Activated naive CD8-positive, alpha-beta T cell treated with anti-CD3 and anti-CD28 coated beads, Interleukin-2, amount 50 U/mL, for 24 hours (primary cell): ENCODE data around the gene REPIN1.

Experiments
- ATAC-seq: fragments of 150-1000 bp; cut with Tn5 transposase; one replicate; pipeline ENCODE4 v1.10.0; 2021
- DNase-seq: peaks from one replicate; pipeline ENCODE4 v3.0.0; 2021
- H3K27ac Mint-ChIP-seq: one replicate; pipeline ENCODE4 v1.8.0; 2021; ENCODE audit warnings: mild to moderate bottlenecking, mixed read lengths
- H3K27me3 Mint-ChIP-seq: one replicate; pipeline ENCODE4 v1.8.0; 2021; ENCODE audit warnings: mixed read lengths
- H3K36me3 Mint-ChIP-seq: one replicate; pipeline ENCODE4 v1.8.0; 2021; ENCODE audit warnings: low read depth, mixed read lengths
- H3K4me1 Mint-ChIP-seq: one replicate; pipeline ENCODE4 v1.8.0; 2021; ENCODE audit warnings: mixed read lengths
- H3K4me3 Mint-ChIP-seq: one replicate; pipeline ENCODE4 v1.8.0; 2021; ENCODE audit warnings: mild to moderate bottlenecking, moderate library complexity, mixed read lengths
- H3K9me3 Mint-ChIP-seq: one replicate; pipeline ENCODE4 v1.8.0; 2021; ENCODE audit warnings: mixed read lengths

REPIN1 gene

DNA sequence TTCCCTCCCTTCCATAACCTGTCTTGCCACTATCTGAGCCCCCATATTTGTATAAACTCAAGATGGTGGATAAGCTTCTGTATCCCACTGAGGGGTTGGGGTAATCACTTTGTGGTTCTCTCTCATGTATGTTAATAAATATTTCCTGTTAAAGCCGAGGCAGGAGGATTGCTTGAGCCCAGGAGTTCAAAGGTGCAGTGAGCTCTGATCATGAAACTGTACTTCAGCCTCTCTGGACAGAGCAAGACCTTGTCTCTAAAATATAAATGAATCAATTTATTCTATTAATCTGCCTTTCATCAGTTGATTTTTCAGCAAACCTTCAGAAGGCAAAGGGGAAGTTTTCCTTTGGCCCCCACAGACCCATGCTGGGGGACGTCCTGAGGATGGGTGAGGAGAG lies 25.4 kb upstream of the REPIN1 start:
- Mint-ChIP-seq H3K4me1 (peaks cover 9% of the 10 kb centered on the region), H3K9me3 (no peaks in the 10 kb centered on the region), H3K27me3 (peaks cover 46% of the 10 kb centered on the region), H3K4me3 (no peak overlapping the region), H3K27ac (no peak overlapping the region), H3K36me3 (no peaks in the 10 kb centered on the region)
- no peak for ATAC-seq
- no peak for DNase-seq

GRCh38 chr7:150344299-150344698 lies 24.3 kb upstream of the REPIN1 start:
- Mint-ChIP-seq H3K4me1 (peaks cover 9% of the 10 kb centered on the region), H3K27ac (no peak overlapping the region), H3K27me3 (peaks cover 46% of the 10 kb centered on the region), H3K9me3 (no peaks in the 10 kb centered on the region), H3K4me3 (no peak overlapping the region), H3K36me3 (no peaks in the 10 kb centered on the region)
- DNase-seq (no peak), ATAC-seq (no peak)

DNA sequence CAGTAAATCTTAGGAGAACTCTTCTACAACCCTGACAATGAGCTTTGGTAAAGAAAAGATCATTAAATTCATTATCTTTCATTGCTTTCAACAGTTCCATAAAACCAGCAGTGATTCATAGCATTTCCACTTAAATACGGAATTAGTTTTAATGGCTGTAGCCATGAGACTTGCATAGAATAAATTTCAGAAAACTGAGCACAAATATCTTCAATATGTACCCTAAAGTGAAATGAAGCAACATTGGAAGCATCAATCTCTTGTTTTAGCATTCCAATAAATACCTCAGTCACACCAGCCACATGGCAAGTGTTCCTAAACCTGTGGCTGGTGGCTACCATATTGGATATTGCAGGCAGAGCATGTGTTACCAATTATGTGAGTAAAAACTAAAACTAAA lies 23.6 kb upstream of the REPIN1 start:
- ATAC-seq (no peak), DNase-seq (no peak)
- H3K4me1 Mint-ChIP-seq: peaks cover 4% of the 10 kb centered on the region
- no peak overlapping the region for H3K4me3 Mint-ChIP-seq
- no peaks in the 10 kb centered on the region for H3K9me3 Mint-ChIP-seq
- no peaks in the 10 kb centered on the region for H3K36me3 Mint-ChIP-seq
- no peak overlapping the region for H3K27ac Mint-ChIP-seq
- peaks cover 39% of the 10 kb centered on the region for H3K27me3 Mint-ChIP-seq

- ATAC-seq: no peak
- DNase-seq: no peak
- H3K27ac Mint-ChIP-seq: no peak overlapping the region
- no peaks in the 10 kb centered on the region for H3K36me3 Mint-ChIP-seq
- no peaks in the 10 kb centered on the region for H3K9me3 Mint-ChIP-seq
- peaks cover 29% of the 10 kb centered on the region for H3K27me3 Mint-ChIP-seq
- no peaks in the 10 kb centered on the region for H3K4me1 Mint-ChIP-seq
- H3K4me3 Mint-ChIP-seq: no peak overlapping the region
Observed at GRCh38 chr7:150346922-150347321, 21.7 kb upstream of the REPIN1 start.

GRCh38 chr7:150351587-150352194 lies 16.9 kb upstream of the REPIN1 start:
- H3K9me3 Mint-ChIP-seq: no peaks in the 10 kb centered on the region

DNA sequence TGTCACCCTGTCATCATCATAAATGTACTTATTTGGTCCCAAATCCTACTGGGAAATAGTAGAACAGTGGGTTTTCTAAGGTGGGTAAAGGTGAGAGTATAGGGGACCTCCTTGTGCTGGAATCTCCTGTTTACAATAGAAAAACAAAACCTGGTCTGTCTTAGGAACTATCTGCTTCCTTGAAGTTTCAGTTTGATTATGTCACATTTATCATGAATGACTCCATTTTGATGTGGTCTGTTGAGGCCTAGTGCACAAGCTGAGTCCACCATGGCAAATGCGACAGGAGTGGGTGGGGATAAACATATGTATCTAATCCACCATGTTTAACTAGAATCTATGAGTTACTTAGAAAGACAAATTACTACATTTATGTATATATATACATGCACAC lies 13.0 kb upstream of the REPIN1 start:
- H3K27ac Mint-ChIP-seq: no peak overlapping the region
- ATAC-seq: no peak
- H3K4me3 Mint-ChIP-seq: no peak overlapping the region
- no peaks in the 10 kb centered on the region for H3K36me3 Mint-ChIP-seq
- DNase-seq: no peak
- peaks cover 40% of the 10 kb centered on the region for H3K4me1 Mint-ChIP-seq
- no peaks in the 10 kb centered on the region for H3K27me3 Mint-ChIP-seq
- no peaks in the 10 kb centered on the region for H3K9me3 Mint-ChIP-seq

More at GRCh38 chr7:150351587-150352194, 16.9 kb upstream of the REPIN1 start:
- ATAC-seq (no peak), DNase-seq (no peak)
- Mint-ChIP-seq H3K27ac (no peak overlapping the region), H3K27me3 (peaks cover 4% of the 10 kb centered on the region), H3K4me1 (peaks cover 7% of the 10 kb centered on the region), H3K4me3 (no peak overlapping the region), H3K36me3 (no peaks in the 10 kb centered on the region)

DNA sequence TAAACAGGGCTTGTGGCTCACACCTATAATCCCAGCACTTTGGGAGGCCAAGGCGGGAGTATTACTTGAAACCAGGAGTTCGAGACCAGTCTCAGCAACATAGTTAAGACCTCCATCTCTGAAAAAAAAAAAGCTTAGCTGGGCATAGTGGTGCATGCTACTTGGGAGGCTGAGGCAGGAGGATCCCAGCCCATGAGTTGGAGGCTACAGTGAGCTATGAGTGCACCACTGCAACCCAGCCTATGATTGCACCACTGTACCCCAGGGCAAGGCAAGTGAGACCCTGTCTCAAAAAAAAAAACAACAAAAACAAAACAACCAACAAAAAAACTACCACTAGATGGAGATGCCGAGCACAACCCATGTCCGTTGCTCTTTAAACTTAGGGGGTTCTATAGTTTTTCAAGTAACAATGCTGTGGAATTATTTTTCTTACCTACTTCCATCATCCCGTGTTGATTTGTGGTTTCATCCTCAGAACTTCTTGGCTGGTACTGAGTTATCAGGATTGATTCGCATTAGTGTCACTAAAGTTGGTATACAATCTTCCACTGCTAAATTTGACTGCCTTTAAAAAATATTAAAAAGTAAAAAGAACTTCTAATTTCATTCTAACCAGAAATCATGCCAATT lies 12.2 kb upstream of the REPIN1 start:
- H3K4me1 Mint-ChIP-seq: peaks cover 40% of the 10 kb centered on the region
- H3K9me3 Mint-ChIP-seq: no peaks in the 10 kb centered on the region
- no peak overlapping the region for H3K27ac Mint-ChIP-seq
- no peaks in the 10 kb centered on the region for H3K27me3 Mint-ChIP-seq
- DNase-seq (no peak), ATAC-seq (no peak)
- no peak overlapping the region for H3K4me3 Mint-ChIP-seq
- no peaks in the 10 kb centered on the region for H3K36me3 Mint-ChIP-seq

DNA sequence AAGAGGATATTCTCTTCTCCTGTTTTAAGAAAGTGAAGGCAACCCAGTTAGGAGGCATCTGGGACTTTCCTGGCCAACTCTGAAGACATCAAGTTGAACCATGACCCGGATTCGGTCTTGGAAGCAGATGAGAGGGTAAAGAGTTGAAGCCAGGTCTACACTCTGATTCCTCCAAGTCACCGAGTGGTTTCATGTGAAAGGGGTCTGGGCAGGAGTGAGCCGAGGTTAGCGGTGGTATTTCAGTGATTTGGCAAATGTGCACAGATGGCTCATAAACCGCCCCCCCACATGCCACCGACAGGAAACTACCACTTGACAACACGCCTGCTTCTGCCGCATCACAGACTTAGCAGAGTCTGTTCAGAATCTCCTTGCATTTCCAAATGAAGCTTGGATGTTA lies 11.4 kb upstream of the REPIN1 start:
- H3K4me3 Mint-ChIP-seq: peak overlapping the region; percentile 63
- no peaks in the 10 kb centered on the region for H3K27me3 Mint-ChIP-seq
- H3K9me3 Mint-ChIP-seq: no peaks in the 10 kb centered on the region
- peaks cover 40% of the 10 kb centered on the region for H3K4me1 Mint-ChIP-seq
- H3K36me3 Mint-ChIP-seq: no peaks in the 10 kb centered on the region
- ATAC-seq: peak; percentile 82
- peak overlapping the region; percentile 84 for H3K27ac Mint-ChIP-seq
- DNase-seq: peak; percentile 71

- peak overlapping the region; percentile 84 for H3K27ac Mint-ChIP-seq
- peak overlapping the region; percentile 63 for H3K4me3 Mint-ChIP-seq
- DNase-seq (no peak), ATAC-seq (no peak)
- H3K27me3 Mint-ChIP-seq: no peaks in the 10 kb centered on the region
- no peaks in the 10 kb centered on the region for H3K9me3 Mint-ChIP-seq
- H3K4me1 Mint-ChIP-seq: peaks cover 40% of the 10 kb centered on the region
- no peaks in the 10 kb centered on the region for H3K36me3 Mint-ChIP-seq
Observed at GRCh38 chr7:150357771-150358427, 10.7 kb upstream of the REPIN1 start.

GRCh38 chr7:150358433-150358832 lies 10.2 kb upstream of the REPIN1 start:
- Mint-ChIP-seq H3K4me1 (peaks cover 40% of the 10 kb centered on the region), H3K36me3 (no peaks in the 10 kb centered on the region), H3K9me3 (no peaks in the 10 kb centered on the region), H3K27ac (peak overlapping the region; percentile 84), H3K27me3 (no peaks in the 10 kb centered on the region), H3K4me3 (no peak overlapping the region)
- ATAC-seq (peak; percentile 47), DNase-seq (no peak)

DNA sequence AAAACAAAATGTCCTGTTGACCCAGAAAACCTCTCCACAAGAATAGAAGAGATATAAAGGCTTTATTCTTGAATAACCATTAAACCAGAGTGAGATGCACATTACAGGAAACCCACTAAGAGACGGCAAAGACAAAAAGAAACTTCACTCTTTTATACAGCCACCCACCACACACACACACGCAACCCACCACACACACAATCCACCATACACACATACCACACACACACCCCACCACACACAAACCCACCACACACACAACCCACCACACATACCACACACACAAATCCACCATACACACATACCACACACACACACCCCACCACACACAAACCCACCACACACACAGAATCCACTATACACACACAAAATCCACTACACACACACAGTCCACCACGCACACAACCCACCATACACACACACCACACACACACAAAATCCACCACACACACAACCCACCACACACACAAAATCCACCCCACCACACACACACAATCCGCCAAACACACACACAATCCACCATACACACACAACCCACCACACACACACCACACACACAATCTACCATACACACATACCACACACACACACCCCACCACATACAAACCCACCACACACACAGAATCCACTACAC lies 9.5 kb upstream of the REPIN1 start:
- H3K9me3 Mint-ChIP-seq: no peaks in the 10 kb centered on the region
- no peak for DNase-seq
- H3K4me3 Mint-ChIP-seq: no peak overlapping the region
- H3K4me1 Mint-ChIP-seq: peaks cover 44% of the 10 kb centered on the region
- no peak for ATAC-seq
- H3K36me3 Mint-ChIP-seq: no peaks in the 10 kb centered on the region
- H3K27ac Mint-ChIP-seq: no peak overlapping the region
- no peaks in the 10 kb centered on the region for H3K27me3 Mint-ChIP-seq

- H3K27me3 Mint-ChIP-seq: no peaks in the 10 kb centered on the region
- H3K27ac Mint-ChIP-seq: peak overlapping the region; percentile 36
- H3K4me1 Mint-ChIP-seq: peaks cover 46% of the 10 kb centered on the region
- no peak for ATAC-seq
- DNase-seq: no peak
- no peaks in the 10 kb centered on the region for H3K9me3 Mint-ChIP-seq
- H3K4me3 Mint-ChIP-seq: peak overlapping the region; percentile 2
- no peaks in the 10 kb centered on the region for H3K36me3 Mint-ChIP-seq
Observed at GRCh38 chr7:150359622-150360362, 8.8 kb upstream of the REPIN1 start.

- DNase-seq (no peak), ATAC-seq (no peak)
- Mint-ChIP-seq H3K4me3 (no peak overlapping the region), H3K27ac (peak overlapping the region; percentile 36), H3K36me3 (no peaks in the 10 kb centered on the region), H3K27me3 (no peaks in the 10 kb centered on the region), H3K9me3 (no peaks in the 10 kb centered on the region), H3K4me1 (peaks cover 48% of the 10 kb centered on the region)
Observed at GRCh38 chr7:150360363-150361058, 8.1 kb upstream of the REPIN1 start.

DNA sequence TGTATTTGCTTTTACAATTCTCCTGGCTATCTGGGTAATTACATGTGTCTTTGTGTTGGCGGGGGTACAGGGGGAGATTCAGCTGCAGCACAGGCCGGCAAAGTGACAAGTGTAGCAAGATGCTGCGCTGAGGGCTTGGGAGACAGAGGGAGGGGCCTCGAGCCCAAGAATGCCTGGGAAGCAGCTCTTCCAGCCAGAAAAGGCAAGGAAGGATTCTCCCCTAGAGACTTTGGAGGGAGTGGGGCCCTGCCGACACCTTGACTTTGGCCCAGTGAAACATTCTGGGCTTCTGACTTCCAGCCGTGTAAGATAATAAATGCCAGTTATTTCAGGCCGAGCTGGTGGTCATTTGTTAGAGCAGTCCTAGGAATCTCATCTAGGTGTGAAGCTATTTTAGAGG lies 7.2 kb upstream of the REPIN1 start:
- H3K36me3 Mint-ChIP-seq: no peaks in the 10 kb centered on the region
- ATAC-seq (no peak), DNase-seq (no peak)
- H3K27me3 Mint-ChIP-seq: no peaks in the 10 kb centered on the region
- no peak overlapping the region for H3K27ac Mint-ChIP-seq
- peaks cover 55% of the 10 kb centered on the region for H3K4me1 Mint-ChIP-seq
- H3K9me3 Mint-ChIP-seq: no peaks in the 10 kb centered on the region
- no peak overlapping the region for H3K4me3 Mint-ChIP-seq
